ENCODE results near the gene NTRK2. TPM values are rescaled to one million over a fixed set of nuclear protein-coding genes. Genes with fewer than 3 reads are reported as not detected.

NTRK2 gene
- total RNA-seq, 2 experiments from 2014 or later, result 0.02 to 0.05 TPM

GRCh38 chr9:84817038-84817437 is 147.5 kb downstream of the NTRK2 start:
- CTCF ChIA-PET, result no interaction called here
- Mint-ChIP-seq H3K4me1 (ENCODE audit: low read depth) (no peaks in the 10 kb centered on the region), H3K9me3 (no peaks in the 10 kb centered on the region), H3K4me3 (no peak overlapping the region), H3K27me3 (ENCODE audit: low read depth) (peaks cover 4% of the 10 kb centered on the region), H3K36me3 (ENCODE audit: low read depth) (no peaks in the 10 kb centered on the region), H3K27ac (no peak overlapping the region)
- no peak for DNase-seq
- intact Hi-C loops (cut with micrococcal nuclease), result no loop called here

- H3K36me3 Mint-ChIP-seq (ENCODE audit: low read depth), result no peaks in the 10 kb centered on the region
- CTCF ChIA-PET, result no interaction called here
- no peaks in the 10 kb centered on the region for H3K4me1 Mint-ChIP-seq (ENCODE audit: low read depth)
- H3K9me3 Mint-ChIP-seq, result no peaks in the 10 kb centered on the region
- no peak for DNase-seq
- intact Hi-C loops (cut with micrococcal nuclease), result no loop called here
- no peak overlapping the region for H3K4me3 Mint-ChIP-seq
- H3K27me3 Mint-ChIP-seq (ENCODE audit: low read depth), result peaks cover 4% of the 10 kb centered on the region
- no peak overlapping the region for H3K27ac Mint-ChIP-seq
Observed at GRCh38 chr9:84818791-84819190, 149.3 kb downstream of the NTRK2 start.

- CTCF ChIA-PET, result no interaction called here
- peaks cover 2% of the 10 kb centered on the region for H3K27me3 Mint-ChIP-seq (ENCODE audit: low read depth)
- intact Hi-C loops (cut with micrococcal nuclease), result no loop called here
Observed at GRCh38 chr9:84819491-84819991, 150.0 kb downstream of the NTRK2 start.

GRCh38 chr9:84821431-84821830 is 151.9 kb downstream of the NTRK2 start:
- intact Hi-C loops (cut with micrococcal nuclease), result no loop called here
- H3K27ac Mint-ChIP-seq, result no peak overlapping the region
- H3K36me3 Mint-ChIP-seq (ENCODE audit: low read depth), result no peaks in the 10 kb centered on the region
- H3K27me3 Mint-ChIP-seq (ENCODE audit: low read depth), result peaks cover 2% of the 10 kb centered on the region
- no peaks in the 10 kb centered on the region for H3K4me1 Mint-ChIP-seq (ENCODE audit: low read depth)
- CTCF ChIA-PET, result no interaction called here
- no peaks in the 10 kb centered on the region for H3K9me3 Mint-ChIP-seq
- DNase-seq, result no peak
- no peak overlapping the region for H3K4me3 Mint-ChIP-seq

More at GRCh38 chr9:84819491-84819991, 150.0 kb downstream of the NTRK2 start:
- H3K9me3 Mint-ChIP-seq, result no peaks in the 10 kb centered on the region
- no peaks in the 10 kb centered on the region for H3K4me1 Mint-ChIP-seq (ENCODE audit: low read depth)
- no peak overlapping the region for H3K27ac Mint-ChIP-seq
- no peak overlapping the region for H3K4me3 Mint-ChIP-seq
- DNase-seq, result no peak
- no peaks in the 10 kb centered on the region for H3K36me3 Mint-ChIP-seq (ENCODE audit: low read depth)

GRCh38 chr9:84822589-84823233 is 153.2 kb downstream of the NTRK2 start:
- Mint-ChIP-seq H3K27ac (no peak overlapping the region), H3K4me1 (ENCODE audit: low read depth) (no peaks in the 10 kb centered on the region), H3K27me3 (ENCODE audit: low read depth) (peaks cover 2% of the 10 kb centered on the region), H3K9me3 (no peaks in the 10 kb centered on the region), H3K4me3 (no peak overlapping the region), H3K36me3 (ENCODE audit: low read depth) (no peaks in the 10 kb centered on the region)
- no peak for DNase-seq
- CTCF ChIA-PET, result no interaction called here
- intact Hi-C loops (cut with micrococcal nuclease), result no loop called here

- Mint-ChIP-seq H3K4me3 (no peak overlapping the region), H3K27me3 (ENCODE audit: low read depth) (peaks cover 2% of the 10 kb centered on the region), H3K9me3 (no peaks in the 10 kb centered on the region), H3K27ac (no peak overlapping the region), H3K36me3 (ENCODE audit: low read depth) (no peaks in the 10 kb centered on the region), H3K4me1 (ENCODE audit: low read depth) (no peaks in the 10 kb centered on the region)
- DNase-seq, result no peak
- intact Hi-C loops (cut with micrococcal nuclease), result no loop called here
- CTCF ChIA-PET, result no interaction called here
Observed at GRCh38 chr9:84823421-84824271, 154.1 kb downstream of the NTRK2 start.

- H3K27me3 Mint-ChIP-seq (ENCODE audit: low read depth), result no peaks in the 10 kb centered on the region
- no peaks in the 10 kb centered on the region for H3K4me1 Mint-ChIP-seq (ENCODE audit: low read depth)
- no peaks in the 10 kb centered on the region for H3K9me3 Mint-ChIP-seq
- H3K36me3 Mint-ChIP-seq (ENCODE audit: low read depth), result no peaks in the 10 kb centered on the region
- no peak for DNase-seq
- CTCF ChIA-PET, result no interaction called here
- H3K27ac Mint-ChIP-seq, result no peak overlapping the region
- intact Hi-C loops (cut with micrococcal nuclease), result no loop called here
- no peak overlapping the region for H3K4me3 Mint-ChIP-seq
Observed at GRCh38 chr9:84827216-84827765, 157.8 kb downstream of the NTRK2 start.

GRCh38 chr9:84828046-84828445 is 158.5 kb downstream of the NTRK2 start:
- CTCF ChIA-PET, result no interaction called here
- Mint-ChIP-seq H3K27me3 (ENCODE audit: low read depth) (no peaks in the 10 kb centered on the region), H3K9me3 (no peaks in the 10 kb centered on the region), H3K36me3 (ENCODE audit: low read depth) (no peaks in the 10 kb centered on the region), H3K4me3 (no peak overlapping the region), H3K4me1 (ENCODE audit: low read depth) (no peaks in the 10 kb centered on the region), H3K27ac (no peak overlapping the region)
- DNase-seq, result no peak
- intact Hi-C loops (cut with micrococcal nuclease), result no loop called here

- H3K36me3 Mint-ChIP-seq (ENCODE audit: low read depth), result no peaks in the 10 kb centered on the region
- intact Hi-C loops (cut with micrococcal nuclease), result no loop called here
- no peak for DNase-seq
- H3K4me3 Mint-ChIP-seq, result no peak overlapping the region
- H3K9me3 Mint-ChIP-seq, result no peaks in the 10 kb centered on the region
- H3K4me1 Mint-ChIP-seq (ENCODE audit: low read depth), result no peaks in the 10 kb centered on the region
- H3K27me3 Mint-ChIP-seq (ENCODE audit: low read depth), result no peaks in the 10 kb centered on the region
- H3K27ac Mint-ChIP-seq, result no peak overlapping the region
- CTCF ChIA-PET, result no interaction called here
Observed at GRCh38 chr9:84829471-84829870, 159.9 kb downstream of the NTRK2 start.

GRCh38 chr9:84829997-84830696 is 160.6 kb downstream of the NTRK2 start:
- DNase-seq, result no peak
- Mint-ChIP-seq H3K27ac (no peak overlapping the region), H3K36me3 (ENCODE audit: low read depth) (no peaks in the 10 kb centered on the region), H3K4me1 (ENCODE audit: low read depth) (no peaks in the 10 kb centered on the region), H3K9me3 (no peaks in the 10 kb centered on the region), H3K4me3 (no peak overlapping the region), H3K27me3 (ENCODE audit: low read depth) (no peaks in the 10 kb centered on the region)
- intact Hi-C loops (cut with micrococcal nuclease), result no loop called here
- CTCF ChIA-PET, result no interaction called here

GRCh38 chr9:84831377-84831776 is 161.8 kb downstream of the NTRK2 start:
- Mint-ChIP-seq H3K9me3 (no peaks in the 10 kb centered on the region), H3K36me3 (ENCODE audit: low read depth) (no peaks in the 10 kb centered on the region), H3K4me3 (no peak overlapping the region), H3K27me3 (ENCODE audit: low read depth) (no peaks in the 10 kb centered on the region), H3K27ac (no peak overlapping the region), H3K4me1 (ENCODE audit: low read depth) (no peaks in the 10 kb centered on the region)
- DNase-seq, result no peak
- CTCF ChIA-PET, result interaction anchor here (0.5 kb wide), 1 partner anchor 657 kb away, joined by 3 read pairs; no protein-coding TSS in a partner anchor
- intact Hi-C loops (cut with micrococcal nuclease), result no loop called here

GRCh38 chr9:84832453-84832852 is 162.9 kb downstream of the NTRK2 start:
- CTCF ChIA-PET, result no interaction called here

More at GRCh38 chr9:84832453-84832852, 162.9 kb downstream of the NTRK2 start:
- Mint-ChIP-seq H3K27me3 (ENCODE audit: low read depth) (no peaks in the 10 kb centered on the region), H3K9me3 (no peaks in the 10 kb centered on the region), H3K4me1 (ENCODE audit: low read depth) (no peaks in the 10 kb centered on the region), H3K4me3 (no peak overlapping the region), H3K36me3 (ENCODE audit: low read depth) (no peaks in the 10 kb centered on the region), H3K27ac (no peak overlapping the region)
- no peak for DNase-seq
- intact Hi-C loops (cut with micrococcal nuclease), result no loop called here
